Measurements from ENCODE around the gene SYNE2.

DNA sequence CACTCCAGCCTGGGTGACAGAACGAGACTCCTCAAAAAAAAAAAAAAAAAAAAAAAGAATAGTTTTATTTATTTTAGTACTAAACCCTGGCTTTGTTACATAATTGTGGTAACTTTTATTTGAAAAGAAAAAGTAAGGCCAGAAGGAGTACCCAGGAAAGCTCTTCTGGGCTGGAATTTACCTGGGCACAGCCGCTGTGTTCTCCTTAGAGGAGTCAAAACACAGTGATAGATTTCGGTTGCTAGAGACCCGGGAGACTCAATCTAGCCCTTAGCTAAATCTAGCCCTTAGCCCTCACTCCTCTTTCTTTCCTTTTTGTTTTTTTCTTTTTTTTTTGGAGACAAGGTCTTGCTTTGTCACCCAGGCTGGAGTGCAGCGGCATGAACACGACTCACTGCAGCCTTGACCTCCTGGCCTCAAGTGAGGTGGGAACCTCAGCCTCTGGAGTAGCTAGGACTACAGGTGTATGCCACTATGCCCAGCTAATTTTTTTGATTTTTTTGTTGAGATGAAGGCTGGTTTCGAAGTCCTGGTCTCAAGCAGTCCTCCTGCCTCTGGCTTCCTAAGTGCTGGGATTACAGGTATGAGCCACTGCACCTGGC, 49.7 kb downstream of the SYNE2 start:
- TF ChIP-seq CTCF (IDR thresholded peaks at IDR 0.05): no peak
- no peak for TF ChIP-seq POLR2A (IDR thresholded peaks at IDR 0.05)
